GM12872 (cell line): ENCODE data around the gene HTR6.

Source experiments
- CTCF ChIP-seq: IDR thresholded peaks from 3 replicates; pipeline ENCODE4 v1.5.1; 2011; ENCODE audit warnings: low read depth, mild to moderate bottlenecking, low read length, moderate library complexity; ENCODE audit not compliant: insufficient read depth

The HTR6 gene

DNA sequence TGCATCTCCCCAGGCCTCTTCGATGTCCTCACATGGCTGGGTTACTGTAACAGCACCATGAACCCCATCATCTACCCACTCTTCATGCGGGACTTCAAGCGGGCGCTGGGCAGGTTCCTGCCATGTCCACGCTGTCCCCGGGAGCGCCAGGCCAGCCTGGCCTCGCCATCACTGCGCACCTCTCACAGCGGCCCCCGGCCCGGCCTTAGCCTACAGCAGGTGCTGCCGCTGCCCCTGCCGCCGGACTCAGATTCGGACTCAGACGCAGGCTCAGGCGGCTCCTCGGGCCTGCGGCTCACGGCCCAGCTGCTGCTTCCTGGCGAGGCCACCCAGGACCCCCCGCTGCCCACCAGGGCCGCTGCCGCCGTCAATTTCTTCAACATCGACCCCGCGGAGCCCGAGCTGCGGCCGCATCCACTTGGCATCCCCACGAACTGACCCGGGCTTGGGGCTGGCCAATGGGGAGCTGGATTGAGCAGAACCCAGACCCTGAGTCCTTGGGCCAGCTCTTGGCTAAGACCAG lies 14.3 kb downstream of the HTR6 start:
- no peak for TF ChIP-seq CTCF

DNA sequence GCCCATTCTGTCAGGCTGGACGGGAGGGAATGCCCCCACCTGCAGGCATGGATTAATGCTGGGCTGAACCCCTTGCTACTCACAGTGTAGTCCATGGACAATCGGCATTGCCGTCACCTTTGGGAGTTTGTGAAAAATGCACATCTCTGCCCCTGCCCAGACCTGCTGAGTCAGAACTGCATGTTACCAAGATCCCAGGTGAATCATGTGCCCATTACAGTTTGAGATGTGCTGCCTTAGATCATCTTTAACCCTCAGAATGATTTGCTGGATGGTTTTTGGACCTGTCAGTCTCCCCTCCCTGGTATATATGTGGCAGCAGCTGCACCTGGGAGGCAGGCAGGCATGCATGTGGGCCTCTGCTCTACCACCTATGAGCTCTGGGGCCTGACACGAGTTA lies 15.0 kb downstream of the HTR6 start:
- no peak for TF ChIP-seq CTCF

GRCh38 chr1:19680644-19681043 lies 16.0 kb downstream of the HTR6 start:
- TF ChIP-seq CTCF, result no peak

DNA sequence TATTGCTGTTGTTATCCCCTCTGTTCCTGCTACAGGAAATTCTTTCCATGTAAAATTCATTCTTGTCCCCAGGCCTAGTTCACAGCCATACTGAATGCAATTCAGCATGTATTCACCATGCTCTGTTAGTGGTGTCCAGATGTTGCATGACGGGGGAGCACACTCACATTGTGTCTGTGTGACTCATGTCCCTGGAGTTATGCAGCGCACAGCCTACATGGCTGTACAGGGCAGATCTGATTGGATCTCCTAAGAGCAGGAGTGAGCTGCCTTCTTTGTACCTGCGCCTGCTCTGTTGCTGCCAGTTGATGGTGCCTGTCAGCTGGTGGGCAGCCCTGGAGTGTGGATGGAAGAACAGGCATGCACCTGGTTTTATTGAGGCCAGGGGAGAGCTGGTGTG lies 17.6 kb downstream of the HTR6 start:
- TF ChIP-seq CTCF, result no peak

GRCh38 chr1:19682901-19683300 lies 18.2 kb downstream of the HTR6 start:
- no peak for TF ChIP-seq CTCF

- TF ChIP-seq CTCF, result no peak
These were observed 18.7 kb downstream of the HTR6 start for GRCh38 chr1:19683351-19683750.

- no peak for TF ChIP-seq CTCF
These were observed 20.0 kb downstream of the HTR6 start for GRCh38 chr1:19684677-19685076.

- no peak for TF ChIP-seq CTCF
These were observed 21.3 kb downstream of the HTR6 start for GRCh38 chr1:19685994-19686393.
